HCT116 (cell line): ENCODE results near the gene C20orf204. TPM values are rescaled to one million over a fixed set of nuclear protein-coding genes. Genes with fewer than 3 reads are reported as not detected.

Experiments
- ATAC-seq: fragments of 200-7000 bp; cut with Tn5 transposase; 2 replicates; pipeline ENCODE4 v1.9.1; 2020; ENCODE audit warnings: mild to moderate bottlenecking, moderate library complexity
- BruUV-seq: library from RNA; stranded (reverse); fragments of 400-500 nt; replicated peaks from 2 replicates; lab custom pipeline; 2021; lab: Mats Ljungman, UMichigan
- CTCF ChIA-PET: fragments of 300-600 bp; sonication (Branson Sonifier 250); formaldehyde crosslinking; loops from one replicate; lab custom pipeline; 2021; ENCODE audit warnings: antibody characterized with exemption; lab: Charles Lee
- POLR2A ChIA-PET: fragments of 300-600, 350-600 bp; sonication (Branson Sonifier 250); formaldehyde crosslinking; loops from one replicate; lab custom pipeline; 2021; ENCODE audit warnings: antibody characterized with exemption; lab: Charles Lee
- RAD21 ChIA-PET, 2 experiments: fragments of 300-600 bp; sonication (Branson Sonifier 250); formaldehyde crosslinking; loops; one replicate each; lab custom pipeline; 2023; ENCODE audit warnings: low total read pairs in 2 of 2; ENCODE audit not compliant: uncharacterized antibody in 2 of 2, unreplicated experiment in 2 of 2, low non-redundant PET in 1 of 2; lab: Charles Lee
- DNase-seq: peaks from one replicate; pipeline ENCODE4 v3.0.0-alpha.2; 2010; ENCODE audit warnings: low read depth, low spot score
- H2AFZ ChIP-seq: fragments of 200-600 bp; shearing (Covaris generic), sonication (generic); 2 replicates; pipeline ENCODE4 v1.6.1; 2017; ENCODE audit warnings: low read depth, mixed run types, mixed read lengths, antibody characterized with exemption, low read length; ENCODE audit not compliant: poor library complexity, severe bottlenecking
- H3K27ac ChIP-seq: 2 replicates; pipeline ENCODE4 v1.5.1; 2012; ENCODE audit warnings: low read depth, low read length
- H3K27me3 ChIP-seq: fragments of 200-600 bp; sonication (generic); 2 replicates; pipeline ENCODE4 v1.6.1; 2016; ENCODE audit warnings: mixed run types, low read length, mixed read lengths; ENCODE audit not compliant: insufficient read depth
- H3K36me3 ChIP-seq, 2 experiments: fragments of 200-500 bp in 1 of 2; fragments of 200-600 bp in 1 of 2; sonication (Bioruptor generic) in 1 of 2; sonication (generic) in 1 of 2; 2 replicates each; pipeline versions ENCODE4 v1.5.1 to v1.6.1; 2014 to 2016; ENCODE audit warnings: low read length in 2 of 2, inconsistent platforms in 1 of 2, mixed read lengths in 1 of 2, mixed run types in 1 of 2; ENCODE audit not compliant: insufficient read depth in 2 of 2, control insufficient read depth in 1 of 2
- H3K4me1 ChIP-seq, 2 experiments: fragments of 200-600 bp in 1 of 2; sonication (generic) in 1 of 2; 2 replicates each; pipeline versions ENCODE4 v1.5.1 to v1.6.1; 2012 to 2017; ENCODE audit warnings: low read length in 2 of 2, inconsistent platforms in 1 of 2, mild to moderate bottlenecking in 1 of 2, mixed read lengths in 1 of 2, mixed run types in 1 of 2, moderate library complexity in 1 of 2; ENCODE audit not compliant: insufficient read depth in 2 of 2, control insufficient read depth in 1 of 2
- H3K4me2 ChIP-seq: fragments of 200-600 bp; sonication (generic); 2 replicates; pipeline ENCODE4 v1.6.1; 2017; ENCODE audit warnings: mixed run types, low read length, mixed read lengths
- H3K4me3 ChIP-seq, 2 experiments: fragments of 200-600 bp in 1 of 2; sonication (generic) in 1 of 2; replicated peaks in 1 of 2; 2 replicates each; pipeline ENCODE4 v1.5.1; 2011 to 2016; ENCODE audit warnings: low read length in 2 of 2, control low read depth in 1 of 2, low read depth in 1 of 2, mild to moderate bottlenecking in 1 of 2, mixed read lengths in 1 of 2, mixed run types in 1 of 2
- H3K79me2 ChIP-seq: fragments of 200-600 bp; sonication (generic); 2 replicates; pipeline ENCODE4 v1.6.1; 2017; ENCODE audit warnings: mild to moderate bottlenecking, mixed run types, low read length, moderate library complexity, mixed read lengths; ENCODE audit not compliant: insufficient read depth
- H3K9ac ChIP-seq: fragments of 200-600 bp; sonication (generic); 2 replicates; pipeline ENCODE4 v1.6.1; 2016; ENCODE audit warnings: low read length, mixed read lengths
- H3K9me2 ChIP-seq: fragments of 200-600 bp; sonication (generic), shearing (Covaris generic); 2 replicates; pipeline ENCODE4 v1.6.1; 2017; ENCODE audit warnings: mixed run types, mild to moderate bottlenecking, moderate library complexity; ENCODE audit not compliant: insufficient read depth
- H3K9me3 ChIP-seq, 2 experiments: fragments of 200-500 bp in 1 of 2; fragments of 200-600 bp in 1 of 2; sonication (Bioruptor generic) in 1 of 2; sonication (generic) in 1 of 2; 2 replicates each; pipeline ENCODE4 v1.6.1; 2014 to 2017; ENCODE audit warnings: low read length in 2 of 2, mixed read lengths in 2 of 2, inconsistent platforms in 1 of 2, low read depth in 1 of 2, mild to moderate bottlenecking in 1 of 2, mixed run types in 1 of 2, moderate library complexity in 1 of 2; ENCODE audit not compliant: control insufficient read depth in 1 of 2, insufficient read depth in 1 of 2
- H4K20me1 ChIP-seq: fragments of 200-600 bp; sonication (generic), shearing (Covaris generic); 2 replicates; pipeline ENCODE4 v1.6.1; 2017; ENCODE audit warnings: mixed run types, mild to moderate bottlenecking, moderate library complexity; ENCODE audit not compliant: insufficient read depth
- CBX3 ChIP-seq: IDR thresholded peaks from 2 replicates; pipeline ENCODE4 v1.6.1; 2012; ENCODE audit warnings: low read depth
- EZH2 ChIP-seq: fragments of 200-600 bp; sonication (generic); IDR thresholded peaks from 2 replicates; pipeline ENCODE4 v1.6.1; 2017; ENCODE audit warnings: antibody characterized with exemption, mixed run types
- EZH2phosphoT487 ChIP-seq: fragments of 200-600 bp; IDR thresholded peaks from 2 replicates; pipeline ENCODE4 v1.6.1; 2018; ENCODE audit warnings: antibody characterized with exemption, borderline replicate concordance
- FOSL1 ChIP-seq: IDR thresholded peaks from 2 replicates; pipeline ENCODE4 v1.6.1; 2012; ENCODE audit warnings: low read depth
- POLR2A ChIP-seq: IDR thresholded peaks from 2 replicates; pipeline ENCODE4 v1.7.0; 2011; ENCODE audit warnings: borderline replicate concordance; ENCODE audit not compliant: insufficient read depth, insufficient read length; ENCODE audit errors: extremely low read depth
- POLR2AphosphoS5 ChIP-seq: IDR thresholded peaks from 2 replicates; pipeline ENCODE4 v1.6.1; 2011; ENCODE audit warnings: mild to moderate bottlenecking, low read depth, low read length, moderate library complexity
- RAD21 ChIP-seq: IDR thresholded peaks from 2 replicates; pipeline ENCODE4 v1.6.1; 2012; ENCODE audit warnings: low read depth, mild to moderate bottlenecking
- SP1 ChIP-seq: IDR thresholded peaks from 2 replicates; pipeline ENCODE4 v1.6.1; 2012; ENCODE audit warnings: low read depth
- SRF ChIP-seq: IDR thresholded peaks from 2 replicates; pipeline ENCODE4 v1.6.1; 2012; ENCODE audit warnings: low read depth
- TCF7L2 ChIP-seq: IDR thresholded peaks from 2 replicates; pipeline ENCODE4 v1.7.0; 2011; ENCODE audit warnings: borderline replicate concordance, inconsistent platforms; ENCODE audit not compliant: insufficient read depth, insufficient read length; ENCODE audit errors: extremely low read depth
- YY1 ChIP-seq: IDR thresholded peaks from 2 replicates; pipeline ENCODE4 v1.6.1; 2011; ENCODE audit warnings: low read length, low read depth, moderate library complexity, mild to moderate bottlenecking; ENCODE audit not compliant: insufficient replicate concordance; ENCODE audit errors: extremely low read depth
- ZFX ChIP-seq: fragments of 450-650 bp; IDR thresholded peaks from 2 replicates; pipeline ENCODE4 v1.6.1; 2017
- intact Hi-C: fragments of 100-400 bp; cut with micrococcal nuclease; formaldehyde crosslinking; loops from 2 replicates; pipeline ENCODE4 v1.10.0; 2022
- total RNA-seq: library from RNA; stranded (reverse); gene quantifications from one replicate; pipeline ENCODE4 v1.2.1, GENCODE V29; 2021; ENCODE audit not compliant: unreplicated experiment
- TF ChIP-seq, protein P1 (sequence below): IDR thresholded peaks from 2 replicates; pipeline ENCODE4 v1.6.1; 2012
- TF ChIP-seq, protein P2 (sequence below), 3 experiments: fragments of 200-600 bp in 1 of 3; sonication (generic) in 1 of 3; IDR thresholded peaks in 2 of 3; conservative IDR thresholded peaks in 1 of 3; 2 replicates each; pipeline ENCODE4 v1.5.1; 2012 to 2017; ENCODE audit warnings: low read depth in 2 of 3, low read length in 2 of 3, antibody characterized with exemption in 1 of 3, borderline replicate concordance in 1 of 3, control low read depth in 1 of 3, mild to moderate bottlenecking in 1 of 3, mixed read lengths in 1 of 3, mixed run types in 1 of 3, moderate library complexity in 1 of 3; ENCODE audit not compliant: insufficient read depth in 1 of 3

The C20orf204 gene
- total RNA-seq, 1 experiment from 2014 or later, result 2.5 TPM

DNA sequence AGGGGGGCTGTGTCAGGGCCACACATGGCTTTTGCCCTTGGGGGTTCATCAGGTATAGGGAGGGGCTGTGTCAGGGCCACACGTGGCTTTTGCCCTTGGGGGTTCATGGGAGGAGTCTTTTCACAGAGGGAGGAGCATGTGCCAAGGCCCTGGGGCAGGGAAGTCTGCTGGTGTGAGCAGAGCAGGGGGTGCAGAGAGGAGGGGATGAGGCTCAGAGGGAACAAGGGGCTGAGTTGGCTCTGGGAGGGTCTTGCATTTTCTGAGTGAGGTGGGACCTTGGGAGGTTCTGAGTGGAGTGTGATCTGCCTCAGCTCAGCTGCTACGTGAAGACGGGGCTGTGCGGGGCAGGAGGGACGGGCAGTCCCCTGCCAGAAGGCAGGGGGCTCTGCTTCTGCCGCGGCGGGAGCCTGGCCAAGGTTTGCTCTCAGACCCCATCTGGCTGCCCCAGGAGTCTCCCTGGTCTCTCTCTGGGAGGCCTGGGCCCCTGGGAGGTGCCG is 19.5 kb downstream of the C20orf204 start:
- ChIA-PET RAD21 (interaction anchor here in 1 of 2 experiments (1.0 kb wide), 1 partner anchor 17 kb away, joined by 3 read pairs; no protein-coding TSS in a partner anchor), CTCF (interaction anchor here (2.6 kb wide), 1 partner anchor 16 kb away, joined by 35 read pairs; no protein-coding TSS in a partner anchor), POLR2A (interaction anchor here (1.3 kb wide), 1 partner anchor 9 kb away, joined by 3 read pairs; no protein-coding TSS in a partner anchor)
- no peak overlapping the region for H3K4me3 ChIP-seq
- no peaks in the 10 kb centered on the region for H3K9me2 ChIP-seq
- intact Hi-C loops, result loop anchor here (10.0 kb wide), 1 partner anchor 351 kb away; the partner anchor contains the start of genes ARFRP1 and ZGPAT
- no peak overlapping the region for H3K9ac ChIP-seq
- BruUV-seq, result no TSS peak
- DNase-seq, result no peak
- TF ChIP-seq TCF7L2 (no peak), YY1 (no peak), CBX3 (no peak), EZH2 (no peak), RAD21 (no peak), EZH2phosphoT487 (no peak), SP1 (no peak), POLR2AphosphoS5 (no peak), ZFX (no peak), SRF (no peak), POLR2A (no peak), FOSL1 (no peak)
- TF ChIP-seq, protein P1, sequence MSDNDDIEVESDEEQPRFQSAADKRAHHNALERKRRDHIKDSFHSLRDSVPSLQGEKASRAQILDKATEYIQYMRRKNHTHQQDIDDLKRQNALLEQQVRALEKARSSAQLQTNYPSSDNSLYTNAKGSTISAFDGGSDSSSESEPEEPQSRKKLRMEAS, result no peak
- TF ChIP-seq, protein P2, sequence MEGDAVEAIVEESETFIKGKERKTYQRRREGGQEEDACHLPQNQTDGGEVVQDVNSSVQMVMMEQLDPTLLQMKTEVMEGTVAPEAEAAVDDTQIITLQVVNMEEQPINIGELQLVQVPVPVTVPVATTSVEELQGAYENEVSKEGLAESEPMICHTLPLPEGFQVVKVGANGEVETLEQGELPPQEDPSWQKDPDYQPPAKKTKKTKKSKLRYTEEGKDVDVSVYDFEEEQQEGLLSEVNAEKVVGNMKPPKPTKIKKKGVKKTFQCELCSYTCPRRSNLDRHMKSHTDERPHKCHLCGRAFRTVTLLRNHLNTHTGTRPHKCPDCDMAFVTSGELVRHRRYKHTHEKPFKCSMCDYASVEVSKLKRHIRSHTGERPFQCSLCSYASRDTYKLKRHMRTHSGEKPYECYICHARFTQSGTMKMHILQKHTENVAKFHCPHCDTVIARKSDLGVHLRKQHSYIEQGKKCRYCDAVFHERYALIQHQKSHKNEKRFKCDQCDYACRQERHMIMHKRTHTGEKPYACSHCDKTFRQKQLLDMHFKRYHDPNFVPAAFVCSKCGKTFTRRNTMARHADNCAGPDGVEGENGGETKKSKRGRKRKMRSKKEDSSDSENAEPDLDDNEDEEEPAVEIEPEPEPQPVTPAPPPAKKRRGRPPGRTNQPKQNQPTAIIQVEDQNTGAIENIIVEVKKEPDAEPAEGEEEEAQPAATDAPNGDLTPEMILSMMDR (IDR thresholded peaks at IDR 0.05 in 2 of 3, conservative IDR thresholded peaks at IDR 0.05 in 1 of 3; ENCODE audit: borderline replicate concordance in 1 of 3, insufficient read depth in 1 of 3, low read depth in 2 of 3, low read length in 2 of 3), result no peak
- no peaks in the 10 kb centered on the region for H4K20me1 ChIP-seq
- H3K27ac ChIP-seq, result no peak overlapping the region
- peaks cover 9 to 34% of the 10 kb centered on the region in 2 experiments; a peak in 3 of 4 replicates for H3K4me1 ChIP-seq
- ATAC-seq, result no peak
- H3K27me3 ChIP-seq, result no peaks in the 10 kb centered on the region
- no peaks in the 10 kb centered on the region for H3K9me3 ChIP-seq
- no peak overlapping the region for H3K4me2 ChIP-seq
- H3K79me2 ChIP-seq, result no peaks in the 10 kb centered on the region
- no peaks in the 10 kb centered on the region for H3K36me3 ChIP-seq
- no peak overlapping the region for H2AFZ ChIP-seq
